Measurements from ENCODE around the gene THRB.

Gene THRB

GRCh38 chr3:24197809-24198208 lies 296.8 kb downstream of the THRB start:
- Mint-ChIP-seq H3K36me3 (ENCODE audit: low read depth) (no peaks in the 10 kb centered on the region), H3K4me1 (ENCODE audit: low read depth) (no peaks in the 10 kb centered on the region), H3K9me3 (no peaks in the 10 kb centered on the region), H3K27me3 (peaks cover 18% of the 10 kb centered on the region), H3K4me3 (no peak overlapping the region), H3K27ac (no peak overlapping the region)
- no peak for DNase-seq

GRCh38 chr3:24196526-24196925 lies 298.1 kb downstream of the THRB start:
- H3K27ac Mint-ChIP-seq = no peak overlapping the region
- no peaks in the 10 kb centered on the region for H3K9me3 Mint-ChIP-seq
- no peak for DNase-seq
- no peaks in the 10 kb centered on the region for H3K36me3 Mint-ChIP-seq (ENCODE audit: low read depth)
- H3K4me1 Mint-ChIP-seq (ENCODE audit: low read depth) = no peaks in the 10 kb centered on the region
- no peak overlapping the region for H3K4me3 Mint-ChIP-seq
- H3K27me3 Mint-ChIP-seq = peaks cover 15% of the 10 kb centered on the region

- Mint-ChIP-seq H3K4me1 (ENCODE audit: low read depth) (no peaks in the 10 kb centered on the region), H3K9me3 (no peaks in the 10 kb centered on the region), H3K36me3 (ENCODE audit: low read depth) (no peaks in the 10 kb centered on the region), H3K27ac (no peak overlapping the region), H3K4me3 (no peak overlapping the region), H3K27me3 (peaks cover 15% of the 10 kb centered on the region)
- DNase-seq = no peak
Measured at GRCh38 chr3:24195504-24196230, 299.0 kb downstream of the THRB start.

- Mint-ChIP-seq H3K9me3 (no peaks in the 10 kb centered on the region), H3K27me3 (peaks cover 3% of the 10 kb centered on the region), H3K4me1 (ENCODE audit: low read depth) (no peaks in the 10 kb centered on the region), H3K4me3 (no peak overlapping the region), H3K36me3 (ENCODE audit: low read depth) (no peaks in the 10 kb centered on the region), H3K27ac (no peak overlapping the region)
- DNase-seq = no peak
Measured at GRCh38 chr3:24192469-24193056, 302.1 kb downstream of the THRB start.

DNA sequence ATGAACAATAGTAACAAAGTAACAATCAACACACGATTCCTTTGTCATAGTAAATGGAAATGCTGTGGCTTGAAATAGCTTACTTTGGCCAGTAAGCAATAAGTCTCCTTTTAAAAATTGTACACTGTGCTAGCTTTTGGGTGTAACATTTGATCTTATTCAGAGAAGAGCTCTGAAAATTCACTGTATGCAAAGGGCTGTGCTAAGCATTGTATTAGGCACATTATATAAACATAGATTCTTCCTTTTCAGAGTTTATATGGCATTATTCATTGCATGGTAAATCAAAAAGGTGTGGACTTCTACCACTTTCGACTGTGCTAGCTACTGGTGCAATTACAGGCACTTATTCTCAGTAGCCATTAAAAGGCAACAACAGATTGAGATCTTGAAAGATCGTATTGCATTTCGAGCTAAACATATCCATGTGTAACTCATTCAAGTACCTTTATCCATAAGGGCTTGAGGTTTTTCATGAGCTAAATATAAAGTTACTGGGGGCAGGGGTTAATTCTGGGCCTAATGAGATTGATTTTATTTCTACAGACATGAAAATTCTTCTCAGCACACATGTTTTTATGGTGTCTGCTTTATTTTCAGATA lies 302.7 kb downstream of the THRB start:
- Mint-ChIP-seq H3K36me3 (ENCODE audit: low read depth) (no peaks in the 10 kb centered on the region), H3K9me3 (no peaks in the 10 kb centered on the region), H3K27me3 (peaks cover 3% of the 10 kb centered on the region), H3K4me1 (ENCODE audit: low read depth) (no peaks in the 10 kb centered on the region), H3K27ac (no peak overlapping the region), H3K4me3 (no peak overlapping the region)
- no peak for DNase-seq

DNA sequence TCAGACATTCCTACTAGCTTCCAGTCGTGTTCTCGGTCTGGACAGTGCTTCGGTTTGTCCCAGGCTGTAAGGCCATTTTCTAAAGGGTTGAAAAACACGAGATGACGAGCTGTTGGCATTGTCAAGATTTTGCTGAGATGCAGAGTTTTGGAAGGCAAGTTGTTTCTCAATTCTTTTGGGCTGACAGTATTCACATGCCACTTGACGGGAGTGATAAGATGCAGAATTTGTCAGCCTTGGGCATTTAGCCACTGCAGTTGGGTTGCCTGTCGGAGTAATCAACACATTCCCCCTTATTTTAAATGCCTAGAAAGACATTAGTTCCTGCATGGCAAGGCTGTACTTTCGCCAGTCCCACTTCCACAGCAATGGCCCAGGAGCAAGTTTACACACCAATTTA lies 304.4 kb downstream of the THRB start:
- peaks cover 2% of the 10 kb centered on the region for H3K4me1 Mint-ChIP-seq (ENCODE audit: low read depth)
- no peaks in the 10 kb centered on the region for H3K36me3 Mint-ChIP-seq (ENCODE audit: low read depth)
- H3K27me3 Mint-ChIP-seq = no peaks in the 10 kb centered on the region
- H3K9me3 Mint-ChIP-seq = no peaks in the 10 kb centered on the region
- no peak overlapping the region for H3K4me3 Mint-ChIP-seq
- DNase-seq = no peak
- no peak overlapping the region for H3K27ac Mint-ChIP-seq

GRCh38 chr3:24185738-24186384 lies 308.8 kb downstream of the THRB start:
- H3K36me3 Mint-ChIP-seq (ENCODE audit: low read depth) = no peaks in the 10 kb centered on the region
- H3K9me3 Mint-ChIP-seq = no peaks in the 10 kb centered on the region
- H3K4me3 Mint-ChIP-seq = no peak overlapping the region
- no peaks in the 10 kb centered on the region for H3K27me3 Mint-ChIP-seq
- no peak overlapping the region for H3K27ac Mint-ChIP-seq
- peak; percentile 36 for DNase-seq
- peaks cover 2% of the 10 kb centered on the region for H3K4me1 Mint-ChIP-seq (ENCODE audit: low read depth)

DNA sequence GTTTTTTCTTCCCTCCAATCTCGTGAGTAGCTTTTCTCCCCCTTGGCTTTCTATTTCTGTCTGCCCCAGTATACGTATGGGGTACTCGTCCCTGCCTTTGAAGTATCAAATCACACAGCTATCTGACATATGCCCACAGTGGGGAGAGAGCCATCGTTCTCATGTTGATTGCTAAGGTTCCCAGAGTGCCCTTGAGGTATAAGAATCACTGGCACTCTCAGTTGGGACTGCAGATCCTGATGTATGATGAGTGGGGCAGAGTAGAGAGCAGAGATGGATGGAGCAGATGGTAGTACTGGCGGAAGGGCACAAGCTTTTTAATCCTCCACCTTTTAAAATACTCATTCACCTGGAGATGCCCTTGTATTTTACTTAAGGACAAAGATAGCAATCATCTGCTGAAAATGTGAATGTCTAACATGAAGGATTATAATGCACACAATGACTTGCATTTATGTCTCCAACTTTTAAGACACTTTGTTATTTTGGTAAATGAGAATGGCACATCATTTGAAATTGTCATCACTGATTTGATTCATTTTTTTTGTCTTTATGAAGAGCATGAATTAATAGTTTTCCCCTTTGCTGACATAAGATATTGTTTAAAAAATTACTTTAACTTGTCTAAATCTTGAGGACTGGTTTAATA lies 310.0 kb downstream of the THRB start:
- no peaks in the 10 kb centered on the region for H3K9me3 Mint-ChIP-seq
- H3K36me3 Mint-ChIP-seq (ENCODE audit: low read depth) = no peaks in the 10 kb centered on the region
- no peaks in the 10 kb centered on the region for H3K27me3 Mint-ChIP-seq
- no peak overlapping the region for H3K4me3 Mint-ChIP-seq
- peaks cover 2% of the 10 kb centered on the region for H3K4me1 Mint-ChIP-seq (ENCODE audit: low read depth)
- no peak overlapping the region for H3K27ac Mint-ChIP-seq
- DNase-seq = no peak

- Mint-ChIP-seq H3K36me3 (ENCODE audit: low read depth) (no peaks in the 10 kb centered on the region), H3K9me3 (no peaks in the 10 kb centered on the region), H3K4me1 (ENCODE audit: low read depth) (peaks cover 2% of the 10 kb centered on the region), H3K4me3 (no peak overlapping the region), H3K27ac (no peak overlapping the region), H3K27me3 (no peaks in the 10 kb centered on the region)
- no peak for DNase-seq
Measured at GRCh38 chr3:24182756-24183155, 311.9 kb downstream of the THRB start.

DNA sequence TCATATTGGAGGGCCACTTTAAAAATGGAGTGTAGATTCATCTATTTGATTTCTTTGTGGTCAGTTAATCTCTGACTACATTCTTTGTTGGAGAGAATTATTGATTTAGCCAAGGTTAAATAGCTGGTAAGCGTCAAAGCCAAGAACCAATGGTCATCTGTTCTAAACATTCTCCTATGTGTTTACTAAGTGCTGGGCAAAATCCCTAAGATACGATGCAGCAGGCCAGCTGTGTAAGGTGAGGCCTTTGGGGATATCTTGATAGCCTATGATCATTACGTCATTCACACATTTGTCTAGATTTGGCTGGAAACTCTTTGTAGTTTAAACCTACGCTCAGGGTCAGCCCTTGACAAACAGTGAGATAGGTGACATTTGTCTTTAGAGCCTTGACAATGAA lies 313.4 kb downstream of the THRB start:
- no peaks in the 10 kb centered on the region for H3K27me3 Mint-ChIP-seq
- no peak for DNase-seq
- no peak overlapping the region for H3K27ac Mint-ChIP-seq
- no peak overlapping the region for H3K4me3 Mint-ChIP-seq
- H3K9me3 Mint-ChIP-seq = no peaks in the 10 kb centered on the region
- peaks cover 2% of the 10 kb centered on the region for H3K4me1 Mint-ChIP-seq (ENCODE audit: low read depth)
- no peaks in the 10 kb centered on the region for H3K36me3 Mint-ChIP-seq (ENCODE audit: low read depth)

- Mint-ChIP-seq H3K27ac (no peak overlapping the region), H3K9me3 (no peaks in the 10 kb centered on the region), H3K4me3 (no peak overlapping the region), H3K36me3 (ENCODE audit: low read depth) (no peaks in the 10 kb centered on the region), H3K27me3 (no peaks in the 10 kb centered on the region), H3K4me1 (ENCODE audit: low read depth) (no peaks in the 10 kb centered on the region)
- no peak for DNase-seq
Measured at GRCh38 chr3:24180616-24181015, 314.0 kb downstream of the THRB start.

DNA sequence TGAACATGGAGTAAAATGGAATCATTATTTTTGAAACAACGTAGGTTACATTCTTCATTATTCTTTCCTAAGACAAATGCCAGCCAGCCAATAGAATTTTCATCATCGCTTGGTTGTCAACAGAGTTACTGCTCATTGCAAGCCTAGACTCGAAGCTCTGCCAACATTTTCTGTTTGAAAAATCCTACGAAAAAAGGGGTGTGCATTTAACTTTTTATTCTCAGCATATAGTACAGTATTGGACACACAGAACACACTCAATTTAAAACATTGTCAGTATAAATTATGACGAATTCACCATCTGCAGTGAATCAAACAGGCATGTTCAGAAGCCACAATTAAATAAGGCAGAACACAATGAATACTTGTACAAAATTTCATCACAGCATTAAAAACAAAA lies 317.4 kb downstream of the THRB start:
- no peaks in the 10 kb centered on the region for H3K9me3 Mint-ChIP-seq
- H3K36me3 Mint-ChIP-seq (ENCODE audit: low read depth) = no peaks in the 10 kb centered on the region
- no peaks in the 10 kb centered on the region for H3K4me1 Mint-ChIP-seq (ENCODE audit: low read depth)
- H3K27me3 Mint-ChIP-seq = no peaks in the 10 kb centered on the region
- H3K27ac Mint-ChIP-seq = no peak overlapping the region
- no peak for DNase-seq
- H3K4me3 Mint-ChIP-seq = no peak overlapping the region

GRCh38 chr3:24174614-24175013 lies 320.0 kb downstream of the THRB start:
- Mint-ChIP-seq H3K27ac (no peak overlapping the region), H3K4me1 (ENCODE audit: low read depth) (no peaks in the 10 kb centered on the region), H3K36me3 (ENCODE audit: low read depth) (no peaks in the 10 kb centered on the region), H3K4me3 (no peak overlapping the region), H3K27me3 (no peaks in the 10 kb centered on the region), H3K9me3 (no peaks in the 10 kb centered on the region)
- no peak for DNase-seq

GRCh38 chr3:24168977-24169376 lies 325.7 kb downstream of the THRB start:
- H3K36me3 Mint-ChIP-seq (ENCODE audit: low read depth) = no peaks in the 10 kb centered on the region
- H3K9me3 Mint-ChIP-seq = no peaks in the 10 kb centered on the region
- no peak overlapping the region for H3K4me3 Mint-ChIP-seq
- H3K27ac Mint-ChIP-seq = no peak overlapping the region
- H3K27me3 Mint-ChIP-seq = peaks cover 3% of the 10 kb centered on the region
- no peaks in the 10 kb centered on the region for H3K4me1 Mint-ChIP-seq (ENCODE audit: low read depth)
- no peak for DNase-seq
